LNCAP (cell line): ENCODE results near the gene CETP.

ENCODE experiments used
- TF ChIP-seq, protein P1 (sequence below): fragments of 450-650 bp; IDR thresholded peaks from 2 replicates; pipeline ENCODE4 v1.5.1; 2017; ENCODE audit warnings: mild to moderate bottlenecking

CETP gene

DNA sequence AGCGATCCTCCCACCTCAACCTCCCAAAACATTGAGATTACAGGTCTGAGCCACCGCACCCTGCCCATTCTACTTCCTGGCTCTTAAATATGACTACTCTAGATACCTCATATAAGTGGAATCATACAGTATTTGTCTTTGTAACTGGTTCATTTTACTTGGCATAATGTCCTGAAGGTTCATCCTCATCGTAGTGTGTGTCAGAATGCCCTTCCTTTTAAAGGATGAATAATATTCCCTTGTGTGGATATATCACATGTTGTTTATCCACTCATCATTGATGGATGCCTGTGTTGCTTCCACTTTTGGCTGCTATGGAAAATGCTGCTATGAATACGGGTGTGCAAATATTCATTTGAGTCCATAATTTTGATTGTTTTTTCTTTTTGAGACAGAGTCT lies 5.7 kb upstream of the CETP start:
- TF ChIP-seq, protein P1, sequence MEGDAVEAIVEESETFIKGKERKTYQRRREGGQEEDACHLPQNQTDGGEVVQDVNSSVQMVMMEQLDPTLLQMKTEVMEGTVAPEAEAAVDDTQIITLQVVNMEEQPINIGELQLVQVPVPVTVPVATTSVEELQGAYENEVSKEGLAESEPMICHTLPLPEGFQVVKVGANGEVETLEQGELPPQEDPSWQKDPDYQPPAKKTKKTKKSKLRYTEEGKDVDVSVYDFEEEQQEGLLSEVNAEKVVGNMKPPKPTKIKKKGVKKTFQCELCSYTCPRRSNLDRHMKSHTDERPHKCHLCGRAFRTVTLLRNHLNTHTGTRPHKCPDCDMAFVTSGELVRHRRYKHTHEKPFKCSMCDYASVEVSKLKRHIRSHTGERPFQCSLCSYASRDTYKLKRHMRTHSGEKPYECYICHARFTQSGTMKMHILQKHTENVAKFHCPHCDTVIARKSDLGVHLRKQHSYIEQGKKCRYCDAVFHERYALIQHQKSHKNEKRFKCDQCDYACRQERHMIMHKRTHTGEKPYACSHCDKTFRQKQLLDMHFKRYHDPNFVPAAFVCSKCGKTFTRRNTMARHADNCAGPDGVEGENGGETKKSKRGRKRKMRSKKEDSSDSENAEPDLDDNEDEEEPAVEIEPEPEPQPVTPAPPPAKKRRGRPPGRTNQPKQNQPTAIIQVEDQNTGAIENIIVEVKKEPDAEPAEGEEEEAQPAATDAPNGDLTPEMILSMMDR: no peak

DNA sequence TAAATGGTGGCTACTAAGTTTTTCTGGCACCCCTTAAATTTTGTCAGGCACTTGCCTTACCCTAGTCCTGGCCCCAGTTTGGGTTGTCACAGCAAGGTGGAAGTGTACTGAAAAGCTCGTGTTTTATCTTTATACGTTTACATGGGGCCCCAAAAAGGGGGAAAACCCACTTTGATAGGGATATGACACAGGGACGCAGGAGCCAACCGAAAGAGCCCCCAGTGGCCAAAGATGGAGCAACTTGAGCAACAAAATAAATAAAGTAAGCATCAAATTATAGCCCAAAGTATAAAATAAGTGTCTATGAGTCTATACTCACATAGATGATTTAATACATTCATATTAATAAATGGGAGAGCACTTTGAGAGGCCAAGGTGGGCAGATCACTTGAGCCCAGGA lies 5.0 kb upstream of the CETP start:
- TF ChIP-seq, protein P1: no peak

DNA sequence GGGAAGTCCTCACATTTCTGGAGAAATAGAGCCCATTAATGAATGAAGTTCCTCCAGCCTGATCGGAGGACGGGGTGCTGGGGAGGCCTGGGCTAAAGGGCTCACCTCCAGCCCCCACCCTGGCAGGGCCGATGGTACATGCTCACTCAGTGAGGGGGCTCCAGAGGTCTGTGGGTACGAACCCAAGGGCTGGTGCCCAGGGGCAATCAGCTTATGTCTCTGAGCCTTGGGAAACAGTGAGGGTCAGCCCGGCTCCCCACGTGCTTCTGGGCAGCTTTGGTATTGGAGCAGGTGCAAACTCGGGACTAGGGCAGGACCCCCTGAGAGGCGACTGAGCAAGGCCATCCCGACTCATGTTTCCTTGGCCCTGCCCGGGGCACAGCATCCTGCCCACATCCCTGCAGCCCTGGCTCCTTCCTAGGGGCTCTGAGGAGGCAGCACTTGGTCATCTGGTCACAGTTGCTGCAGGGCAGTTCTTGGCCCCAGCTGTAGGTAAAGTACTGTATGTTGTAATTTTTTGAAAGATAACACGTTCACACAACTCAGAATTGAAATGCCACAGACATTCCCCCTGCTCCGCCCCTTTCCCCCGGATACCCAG lies 969 bp upstream of the CETP start:
- TF ChIP-seq, protein P1: no peak

DNA sequence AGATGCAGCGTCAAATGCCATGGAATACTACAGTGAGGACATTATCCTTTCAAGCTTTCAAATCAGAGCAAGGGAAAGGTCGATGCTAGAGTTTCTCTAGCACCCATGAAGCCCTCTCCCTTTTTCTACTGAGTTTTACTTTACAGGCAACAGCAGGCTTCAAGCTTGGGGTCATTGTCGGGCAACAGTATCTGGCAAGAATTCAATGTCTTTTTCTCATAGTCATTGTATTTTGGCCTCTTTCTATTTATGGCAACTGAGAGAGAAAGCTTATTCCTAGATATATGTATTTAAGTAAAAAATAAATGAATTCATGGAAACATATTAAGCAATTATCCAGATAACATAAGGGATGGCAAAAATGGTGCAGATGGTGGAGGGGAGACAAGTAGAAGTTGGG lies 364 bp upstream of the CETP start:
- TF ChIP-seq, protein P1: no peak

DNA sequence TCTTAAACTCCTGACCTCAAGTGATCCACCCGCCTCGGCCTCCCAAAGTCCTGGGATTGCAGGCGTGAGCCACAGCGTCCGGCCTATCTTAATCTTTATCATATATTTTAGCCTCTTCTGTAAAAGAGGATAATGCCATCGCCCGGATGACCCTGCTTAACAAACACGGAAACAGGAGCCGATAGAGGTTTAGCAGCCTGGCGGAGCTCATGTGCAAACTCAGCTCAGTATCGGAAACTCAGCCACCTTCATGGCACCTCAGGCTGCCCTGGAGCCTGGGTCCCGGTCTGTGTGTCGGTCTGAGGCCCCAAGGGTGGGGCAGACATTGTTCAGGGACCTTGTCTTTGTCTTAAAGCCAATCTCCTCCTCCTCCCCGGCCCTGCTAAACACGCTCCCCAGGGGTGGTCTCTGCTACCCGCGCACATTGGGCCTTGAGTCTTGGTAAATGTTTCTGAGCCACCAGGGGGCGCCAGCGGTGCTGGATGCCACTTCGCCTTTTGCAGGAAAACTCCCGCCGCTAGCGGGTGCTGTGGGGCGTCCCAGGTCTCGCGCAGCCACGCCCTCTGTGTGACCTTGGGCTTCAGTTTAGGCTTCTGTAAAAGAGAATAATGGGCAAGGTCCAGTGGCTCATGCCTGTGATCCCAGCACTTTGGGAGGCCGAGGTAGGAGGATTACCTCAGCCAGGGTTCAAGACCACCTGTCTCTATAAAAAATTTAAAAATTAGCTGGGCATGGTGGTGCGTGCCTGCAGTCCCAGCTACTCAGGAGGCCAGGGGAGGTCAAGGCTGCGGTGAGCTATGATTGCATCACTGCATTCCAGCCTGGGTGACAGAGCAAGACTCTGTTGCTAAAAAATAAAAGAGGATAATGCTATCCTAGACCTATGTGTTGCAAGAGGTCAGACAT lies 2.7 kb downstream of the CETP start:
- TF ChIP-seq, protein P1: peak; percentile 100

DNA sequence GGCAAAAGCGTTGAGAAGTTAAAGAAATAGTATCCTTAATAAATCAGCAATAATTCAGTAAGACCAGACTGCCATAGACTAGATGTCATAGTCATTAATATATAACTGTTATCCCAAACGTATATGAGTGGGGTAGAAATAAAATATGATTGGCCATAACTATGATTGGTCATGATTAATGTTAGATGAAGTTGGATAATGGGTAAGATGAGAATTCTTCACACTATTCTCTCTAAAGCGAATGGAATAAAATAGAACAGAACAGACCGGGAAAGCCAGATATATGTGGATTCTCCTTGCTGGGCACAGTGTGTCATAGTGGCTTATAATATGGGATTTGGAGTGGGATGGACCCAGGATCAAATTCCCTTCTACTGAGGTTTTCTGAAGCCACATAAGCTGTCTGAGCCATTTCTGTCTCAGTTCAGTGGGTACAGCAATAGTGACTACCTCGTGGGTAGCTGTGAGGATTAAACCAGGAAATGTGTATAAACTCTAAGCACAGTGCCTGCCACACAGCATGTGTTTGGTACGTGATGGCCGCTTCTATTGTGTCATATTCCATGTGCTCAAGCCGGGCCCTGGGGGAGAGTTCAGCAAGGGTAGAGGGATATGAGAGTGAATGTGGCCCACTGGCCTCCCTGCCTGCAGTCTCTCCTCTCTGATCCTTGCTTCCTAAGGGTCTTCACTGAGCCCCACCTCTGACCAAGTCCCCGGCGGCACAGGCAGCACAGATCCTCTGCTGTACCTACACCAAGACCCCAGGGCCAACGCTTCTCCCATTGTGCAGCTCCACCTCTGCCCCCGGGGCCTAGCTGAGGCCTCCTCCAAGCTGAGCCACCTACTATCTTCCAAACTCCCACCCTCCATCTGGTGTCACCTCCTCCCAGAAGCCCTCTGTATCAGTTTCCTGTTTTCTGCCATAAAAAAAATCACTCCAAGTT lies 3.7 kb downstream of the CETP start:
- TF ChIP-seq, protein P1: no peak

DNA sequence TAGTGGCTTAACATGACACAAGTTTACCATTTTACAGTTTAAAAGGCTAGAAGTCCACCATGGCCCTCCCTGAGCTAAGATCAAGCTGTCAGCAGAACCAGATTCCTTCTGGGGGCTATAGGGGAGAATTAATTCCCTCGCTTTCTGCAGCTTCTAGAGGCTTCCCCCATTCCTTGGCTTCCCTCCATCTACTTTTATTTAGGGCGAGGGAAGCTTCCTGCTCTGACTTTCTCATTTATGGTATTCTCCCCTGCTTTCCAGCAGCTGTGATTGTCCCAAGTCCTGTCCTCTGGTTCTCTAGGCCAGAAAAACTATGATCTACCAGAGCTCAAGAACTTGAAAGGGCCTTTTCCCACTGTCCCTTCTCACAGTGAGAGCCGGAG lies 4.3 kb downstream of the CETP start:
- TF ChIP-seq, protein P1: no peak
